ENCODE measurements around the gene KCNB1. TPM values are rescaled to one million over a fixed set of nuclear protein-coding genes. Genes with fewer than 3 reads are reported as not detected.

KCNB1 gene
- total RNA-seq, 1 donor from 2014 or later, result 4.9 TPM

DNA sequence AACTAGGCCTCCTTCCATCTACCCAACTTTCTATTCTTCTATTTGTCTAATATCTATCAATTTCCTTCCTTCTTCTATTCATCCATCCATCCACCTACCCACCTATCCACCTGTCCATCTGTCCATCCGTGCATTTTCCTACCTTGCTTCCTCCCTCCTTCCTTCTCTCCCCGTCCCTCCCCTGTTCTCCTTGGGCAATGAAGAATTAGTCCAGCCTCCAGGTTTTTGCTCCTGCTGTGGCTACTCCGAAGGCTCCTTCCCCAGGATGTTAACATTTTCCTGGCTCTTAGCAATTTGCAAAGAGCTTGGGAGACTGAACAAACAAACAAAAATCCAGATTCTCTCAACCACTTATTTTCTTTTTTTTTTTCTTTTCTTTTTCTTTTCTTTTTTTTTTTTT lies 81.6 kb downstream of the KCNB1 start:
- intact Hi-C loops (cut with DNase I), result no loop called here
- no peak for DNase-seq (ENCODE audit: low spot score)
- ATAC-seq, result peak; percentile 80

DNA sequence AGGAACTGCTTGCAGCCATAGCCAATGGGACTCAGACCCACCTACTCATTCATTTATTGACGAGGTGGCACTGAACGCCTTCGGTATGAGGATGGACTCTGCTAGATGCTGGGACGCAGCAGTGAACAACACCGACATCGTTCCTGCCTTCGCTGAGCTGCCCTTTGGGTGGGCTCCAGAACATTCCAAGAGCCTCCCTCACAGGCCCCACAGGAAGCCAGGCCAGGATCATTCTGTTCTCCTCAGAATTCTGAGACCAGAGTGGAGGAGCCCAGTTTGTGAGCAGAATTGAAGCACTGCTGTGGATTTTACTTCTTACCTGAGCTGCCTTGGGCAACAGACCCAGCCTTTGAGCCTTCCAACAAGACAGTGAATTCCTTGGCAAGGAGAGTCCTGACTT lies 82.1 kb downstream of the KCNB1 start:
- ATAC-seq, result peak; percentile 85
- DNase-seq (ENCODE audit: low spot score), result no peak
- intact Hi-C loops (cut with DNase I), result no loop called here

DNA sequence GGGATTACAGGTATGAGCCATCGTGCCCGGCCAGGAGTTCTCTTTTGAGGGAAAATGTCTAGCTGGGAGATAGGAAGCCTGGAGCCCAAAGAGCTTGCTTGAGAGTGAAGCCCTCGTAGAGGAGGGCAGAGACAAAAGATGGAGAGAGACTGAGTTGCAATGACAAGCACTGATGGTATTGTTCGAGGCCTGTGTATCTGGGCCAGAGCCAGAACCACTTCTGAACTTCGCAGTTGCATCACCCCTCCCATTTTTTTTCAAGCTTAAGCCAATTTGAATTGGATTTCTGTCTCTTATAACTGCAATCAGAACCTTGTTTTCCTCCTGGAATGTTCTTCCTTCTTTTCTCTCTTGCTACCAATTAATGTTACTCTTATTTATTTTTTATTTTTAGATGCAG lies 83.1 kb downstream of the KCNB1 start:
- DNase-seq (ENCODE audit: low spot score) (no peak), ATAC-seq (peak; percentile 51)
- intact Hi-C loops (cut with DNase I), result no loop called here

DNA sequence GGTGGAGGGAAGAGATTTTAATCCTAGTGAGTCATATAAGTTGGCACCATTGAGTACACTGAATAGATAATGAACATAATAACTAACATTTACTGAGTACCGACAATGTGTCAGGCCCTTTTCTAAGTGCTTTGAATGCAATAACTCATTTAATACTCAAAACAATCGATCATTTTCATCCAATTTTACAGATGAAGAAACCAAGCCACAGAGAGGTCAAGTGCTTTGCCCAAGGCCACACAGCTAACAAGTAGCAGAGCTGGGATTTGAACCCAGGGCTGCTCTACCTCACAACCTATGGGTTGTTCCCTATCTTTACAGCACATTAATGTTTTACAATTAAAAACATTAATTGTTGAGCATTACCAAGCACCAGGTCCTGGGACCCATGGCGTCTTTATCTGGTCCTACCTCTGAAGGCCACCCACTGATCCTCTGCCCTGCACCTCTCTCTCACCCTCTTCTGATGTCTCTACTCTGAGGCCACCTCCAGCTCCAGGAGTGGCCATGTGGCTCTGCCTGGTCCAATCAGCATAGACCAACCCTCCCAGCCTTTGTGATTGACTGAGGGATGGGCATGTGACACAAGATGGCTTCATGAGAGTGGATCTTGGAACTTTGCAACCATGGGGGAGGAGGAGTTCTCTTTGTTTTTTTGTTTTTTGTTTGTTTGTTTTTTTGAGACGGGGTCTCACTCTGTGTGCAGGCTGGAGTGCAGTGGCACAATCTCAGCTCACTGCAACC lies 83.9 kb downstream of the KCNB1 start:
- no peak for DNase-seq (ENCODE audit: low spot score)
- intact Hi-C loops (cut with DNase I), result no loop called here
- no peak for ATAC-seq

DNA sequence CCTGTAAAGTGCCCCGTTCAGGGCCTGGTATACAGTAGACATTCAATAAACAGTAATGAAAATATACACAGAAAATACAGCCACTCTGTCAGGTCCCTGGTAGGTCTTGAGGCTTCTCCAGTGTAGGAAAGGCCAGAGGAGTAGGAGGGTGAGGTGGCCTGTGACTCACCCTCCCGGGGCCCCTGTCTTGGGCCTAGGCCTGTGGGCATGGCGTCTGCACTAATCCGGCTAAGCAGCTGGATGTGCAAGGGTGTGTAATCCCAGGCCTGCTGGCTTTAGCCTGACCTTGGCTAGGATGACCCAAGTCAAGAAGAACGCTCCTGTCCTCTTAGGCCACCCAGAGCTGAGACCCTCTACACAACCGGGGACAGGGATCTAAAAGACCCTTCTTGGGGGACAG lies 84.9 kb downstream of the KCNB1 start:
- intact Hi-C loops (cut with DNase I), result no loop called here
- DNase-seq (ENCODE audit: low spot score), result no peak

DNA sequence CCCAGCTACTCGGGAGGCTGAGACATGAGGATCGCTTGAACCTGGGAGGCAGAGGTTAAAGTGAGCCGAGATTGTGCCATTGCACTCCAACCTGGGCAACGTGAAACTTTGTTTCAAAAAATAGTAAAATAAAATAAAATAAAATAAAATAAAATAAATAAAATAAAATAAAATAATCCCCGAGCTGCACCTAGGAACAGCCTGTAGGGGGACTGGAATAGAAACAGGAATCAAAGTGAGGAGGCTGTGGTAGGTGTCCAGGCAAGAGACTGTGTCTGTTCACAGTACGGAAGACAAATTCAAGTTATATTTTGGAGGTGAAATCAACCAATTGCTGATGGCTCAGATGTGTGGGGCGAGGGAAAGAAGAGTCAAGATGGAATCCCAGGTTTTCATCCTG lies 86.2 kb downstream of the KCNB1 start:
- DNase-seq (ENCODE audit: low spot score) (no peak), ATAC-seq (no peak)
- intact Hi-C loops (cut with DNase I), result no loop called here

More for the DNA sequence above, 84.9 kb downstream of the KCNB1 start:
- no peak for ATAC-seq

DNA sequence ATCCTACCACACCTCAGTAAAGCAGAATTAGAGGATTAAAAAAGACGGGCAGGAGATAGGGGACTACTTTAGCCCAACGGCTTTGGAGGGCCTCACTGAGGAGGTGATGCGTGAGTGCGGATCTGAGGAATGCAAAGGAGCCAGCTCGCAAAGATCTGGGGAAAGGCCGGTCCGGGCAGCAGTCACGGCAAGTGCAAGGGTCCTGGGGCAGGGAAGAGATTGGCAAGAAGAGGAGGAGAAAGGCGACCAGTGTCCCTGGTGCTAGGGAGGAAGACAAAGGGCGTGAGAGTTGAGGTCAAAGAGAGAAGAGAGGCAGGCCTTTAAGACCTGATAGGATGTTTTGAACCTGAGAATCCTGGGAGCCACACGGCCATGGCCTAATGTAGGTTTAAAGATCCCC lies 86.8 kb downstream of the KCNB1 start:
- intact Hi-C loops (cut with DNase I), result no loop called here

DNA sequence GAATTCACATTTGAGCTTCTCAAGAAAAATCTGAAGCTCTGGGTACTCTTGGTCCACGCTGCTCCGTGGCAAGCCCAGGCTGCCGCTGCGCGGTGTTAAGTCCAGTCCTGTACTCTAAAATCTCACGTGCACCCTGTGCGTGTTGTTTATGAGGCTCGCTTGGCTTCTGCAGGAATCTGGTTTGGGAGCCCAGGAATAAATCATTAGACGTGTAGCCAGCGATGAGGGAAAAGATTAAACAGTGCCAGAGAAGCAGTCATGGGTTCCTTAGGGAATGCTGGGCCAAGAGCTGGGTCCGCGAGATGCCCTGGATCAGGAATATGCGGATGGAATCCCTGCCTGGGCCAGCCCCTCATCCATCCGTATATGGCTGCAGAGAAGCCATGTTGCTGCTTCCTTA lies 87.3 kb downstream of the KCNB1 start:
- ATAC-seq (peak; percentile 84), DNase-seq (ENCODE audit: low spot score) (peak; percentile 67)
- intact Hi-C loops (cut with DNase I), result no loop called here

More for the DNA sequence above, 86.8 kb downstream of the KCNB1 start:
- DNase-seq (ENCODE audit: low spot score), result no peak
- no peak for ATAC-seq

DNA sequence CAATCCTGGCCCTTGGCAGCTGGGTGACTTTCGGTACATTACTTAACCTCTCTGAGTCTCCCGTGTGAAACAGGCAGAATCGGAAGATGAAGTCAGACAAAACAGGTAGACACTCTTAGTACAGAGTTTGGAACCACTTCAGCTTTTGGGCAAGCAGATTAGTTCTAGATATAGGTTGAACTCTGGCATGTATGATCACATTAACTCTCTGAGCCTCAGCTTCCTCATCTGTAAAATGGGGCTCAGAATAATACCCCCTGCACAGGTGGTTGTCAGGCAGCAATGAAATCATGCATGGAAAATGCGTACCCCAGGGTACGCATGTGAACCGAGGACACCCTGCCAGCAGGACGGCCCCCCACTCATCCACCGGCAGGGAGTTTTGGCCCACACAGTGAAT lies 87.7 kb downstream of the KCNB1 start:
- intact Hi-C loops (cut with DNase I), result no loop called here
- ATAC-seq, result no peak
- DNase-seq (ENCODE audit: low spot score), result no peak

DNA sequence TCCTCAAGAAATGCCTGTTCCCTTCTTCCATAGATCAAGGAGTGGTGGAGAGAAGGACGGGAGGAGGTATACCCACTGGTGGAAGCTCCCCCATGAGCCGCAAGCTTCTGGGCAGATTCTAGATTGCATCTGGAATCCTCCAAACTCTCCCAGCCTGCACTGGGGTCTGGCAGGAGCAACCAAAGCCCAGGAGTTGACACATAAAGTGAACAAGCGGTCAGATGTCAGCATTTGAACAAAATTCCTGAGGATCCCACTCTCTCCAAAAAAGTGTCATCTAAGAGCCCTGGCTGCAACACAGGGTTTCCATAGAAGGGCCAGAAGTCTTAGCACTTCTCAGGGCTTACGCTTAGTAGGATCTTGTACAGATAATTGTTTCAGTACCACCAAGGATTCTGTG lies 88.2 kb downstream of the KCNB1 start:
- intact Hi-C loops (cut with DNase I), result no loop called here
- DNase-seq (ENCODE audit: low spot score) (no peak), ATAC-seq (peak; percentile 65)

DNA sequence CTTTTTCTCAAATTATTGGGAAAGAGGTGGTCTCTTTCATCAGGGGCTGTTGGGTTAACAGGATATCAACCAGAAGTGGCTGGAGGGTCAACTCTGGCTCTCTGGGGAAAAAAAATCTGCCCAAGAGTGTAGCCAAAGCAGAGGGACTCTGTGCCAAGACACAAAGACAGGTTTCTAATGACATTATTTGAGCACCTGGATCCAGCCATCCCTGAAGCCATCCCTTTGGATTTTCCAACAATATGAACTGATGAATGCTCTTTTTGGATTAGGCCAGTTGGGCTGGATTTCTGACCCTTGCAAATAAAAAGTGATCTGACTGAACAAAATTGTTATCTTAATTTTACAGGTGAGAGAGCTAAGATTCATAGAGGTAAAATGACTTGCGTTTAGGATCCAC lies 88.7 kb downstream of the KCNB1 start:
- ATAC-seq, result no peak
- no peak for DNase-seq (ENCODE audit: low spot score)
- intact Hi-C loops (cut with DNase I), result no loop called here

DNA sequence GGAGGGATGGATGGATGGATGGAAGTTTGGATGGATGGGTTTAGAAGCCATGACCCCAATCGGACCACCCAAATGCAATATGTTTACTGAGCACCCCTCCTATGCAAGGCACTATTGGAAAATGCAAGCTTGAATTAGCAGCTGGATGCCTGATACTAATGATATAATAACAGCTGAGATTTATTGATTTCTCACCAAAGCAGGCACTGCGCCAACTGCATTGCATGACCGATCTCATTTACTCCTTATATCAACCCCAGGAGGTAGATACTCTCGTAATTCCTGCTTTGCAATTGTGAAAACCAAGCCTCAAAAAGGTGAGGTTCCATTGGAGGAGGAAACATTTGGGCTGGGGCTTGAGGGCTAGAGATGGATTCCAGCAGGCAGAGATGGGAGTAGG lies 89.7 kb downstream of the KCNB1 start:
- intact Hi-C loops (cut with DNase I), result no loop called here
- no peak for ATAC-seq
- DNase-seq (ENCODE audit: low spot score), result no peak

DNA sequence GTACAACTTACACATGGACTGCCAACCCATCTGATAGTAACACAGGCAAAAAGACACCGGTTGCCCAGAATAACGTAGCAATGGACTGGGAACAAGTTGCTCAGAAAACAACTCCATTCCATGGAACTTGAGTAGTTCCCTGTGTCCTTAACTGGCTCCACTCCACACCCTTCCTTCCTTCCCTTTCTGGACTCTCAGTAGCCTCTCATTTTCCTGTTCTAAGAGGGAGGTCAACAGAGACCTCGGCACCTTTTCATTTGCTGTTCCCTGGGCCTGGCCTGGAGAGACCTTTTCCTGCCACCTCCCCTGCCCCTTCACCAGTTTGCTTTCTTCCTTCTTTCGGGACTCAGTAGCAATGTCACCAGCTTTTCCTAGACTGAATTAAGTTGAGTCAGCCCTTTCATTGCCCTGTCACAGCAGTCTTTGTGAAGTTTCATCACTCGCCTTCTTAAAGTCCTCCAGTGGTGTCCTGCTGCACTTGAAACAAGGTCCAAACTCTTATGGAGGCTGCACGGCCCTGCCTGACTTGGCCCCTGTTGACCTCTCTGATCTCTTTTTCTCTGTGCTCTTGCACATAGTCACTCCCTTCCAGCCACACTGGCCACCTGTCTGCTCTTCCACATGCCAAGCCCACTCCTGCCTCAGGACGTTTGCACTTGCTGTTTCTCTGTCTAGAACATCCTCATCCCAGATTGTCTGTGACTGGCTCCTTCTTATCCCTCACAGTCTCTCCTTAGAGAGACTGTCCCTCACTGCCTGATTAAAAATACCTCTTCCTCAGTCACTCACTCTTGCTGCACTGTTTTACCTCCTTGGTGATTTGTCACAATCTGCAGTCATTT lies 90.8 kb downstream of the KCNB1 start:
- ATAC-seq, result no peak
- intact Hi-C loops (cut with DNase I), result no loop called here
- DNase-seq (ENCODE audit: low spot score), result no peak

DNA sequence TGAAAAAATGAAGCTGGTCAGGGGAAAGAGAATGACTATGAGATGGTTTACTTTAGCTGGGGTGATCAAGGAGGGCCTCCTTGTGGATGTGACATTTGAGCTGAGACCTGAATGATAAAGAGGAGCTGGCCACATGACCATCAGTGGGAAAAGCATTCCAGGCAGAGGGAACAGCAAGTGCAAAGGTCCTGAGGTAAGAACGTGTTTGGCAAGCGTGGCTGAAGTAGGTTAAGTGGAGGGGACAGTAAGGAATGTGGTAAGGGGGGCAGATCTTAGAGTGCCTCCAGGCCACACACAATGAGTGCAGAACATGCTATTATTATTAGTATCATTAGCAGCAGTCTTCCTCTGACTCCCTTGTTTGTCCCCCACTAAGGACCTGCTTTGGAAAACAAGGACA lies 92.6 kb downstream of the KCNB1 start:
- intact Hi-C loops (cut with DNase I), result no loop called here
- DNase-seq (ENCODE audit: low spot score) (no peak), ATAC-seq (no peak)

DNA sequence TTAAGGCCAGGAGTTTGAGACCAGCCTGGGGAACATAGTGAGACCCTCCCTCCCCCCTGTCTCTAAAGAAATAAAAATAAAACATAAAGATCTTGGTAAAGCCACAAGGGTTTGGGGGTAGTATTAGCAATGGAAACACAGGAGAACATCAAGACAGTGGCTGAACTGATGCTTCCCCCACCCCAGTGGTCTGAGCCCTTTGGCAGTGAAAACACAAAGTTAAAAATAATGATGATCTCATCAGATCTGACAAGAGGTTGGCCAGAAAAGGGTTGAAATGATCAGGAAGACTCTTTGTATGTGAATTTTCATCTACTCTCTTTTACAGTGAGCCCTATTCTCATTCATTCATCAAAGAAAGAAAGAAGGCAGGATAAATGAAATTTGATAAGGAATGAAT lies 93.7 kb downstream of the KCNB1 start:
- DNase-seq (ENCODE audit: low spot score) (no peak), ATAC-seq (no peak)
- intact Hi-C loops (cut with DNase I), result no loop called here

DNA sequence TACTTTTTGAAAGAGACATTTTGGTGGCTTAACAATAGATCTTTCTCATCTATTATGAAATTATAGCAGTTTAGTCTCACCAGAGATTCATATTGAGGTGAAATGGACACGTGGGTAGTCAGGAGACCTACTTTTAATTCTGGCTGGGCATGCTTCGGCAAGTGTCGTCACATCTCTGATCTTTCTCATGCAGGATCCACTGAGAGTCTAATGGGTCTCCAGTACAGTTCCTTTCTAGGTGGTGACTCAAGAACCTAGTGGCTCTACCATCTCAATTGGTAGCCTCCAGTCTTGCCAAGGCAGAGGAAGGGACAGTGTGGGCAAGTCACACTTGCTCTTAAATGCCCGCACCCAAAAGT lies 94.9 kb downstream of the KCNB1 start:
- DNase-seq (ENCODE audit: low spot score) (no peak), ATAC-seq (no peak)
- intact Hi-C loops (cut with DNase I), result no loop called here

DNA sequence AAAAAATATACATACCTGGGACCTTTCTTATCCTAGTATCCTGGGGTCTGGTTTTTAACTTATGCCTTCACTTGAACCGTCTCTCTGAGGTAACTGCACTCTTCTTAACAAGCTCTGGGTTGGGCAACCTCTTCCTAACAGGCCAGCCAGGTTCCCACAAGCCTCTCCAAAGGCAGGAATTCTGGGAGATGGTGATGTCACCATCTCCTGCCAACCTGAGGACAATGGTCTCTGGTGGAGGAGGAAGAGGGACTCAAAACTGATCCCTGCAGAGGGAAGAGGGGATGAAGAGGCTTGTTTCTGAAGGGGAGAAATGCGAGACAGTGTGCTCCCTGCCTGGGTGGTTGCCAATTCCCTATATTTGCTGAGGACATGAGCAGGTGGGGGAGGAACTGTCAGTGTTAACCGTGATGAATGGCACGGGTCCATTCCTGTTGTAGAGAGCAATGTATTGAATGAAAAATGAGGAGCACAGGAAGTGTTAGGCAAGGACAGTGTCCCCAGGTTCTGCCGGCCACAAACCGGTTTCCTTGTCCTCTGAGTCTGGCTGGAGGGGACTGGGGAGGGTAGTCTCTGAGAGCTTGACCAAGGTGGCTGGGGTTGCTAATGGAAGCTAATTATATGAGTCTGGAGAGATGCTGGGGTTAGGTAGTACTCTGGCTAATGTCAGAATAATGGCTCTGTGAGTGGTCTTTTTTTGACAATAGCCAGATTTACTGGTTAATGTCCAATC lies 95.5 kb downstream of the KCNB1 start:
- DNase-seq (ENCODE audit: low spot score), result no peak
- intact Hi-C loops (cut with DNase I), result no loop called here
- ATAC-seq, result no peak

DNA sequence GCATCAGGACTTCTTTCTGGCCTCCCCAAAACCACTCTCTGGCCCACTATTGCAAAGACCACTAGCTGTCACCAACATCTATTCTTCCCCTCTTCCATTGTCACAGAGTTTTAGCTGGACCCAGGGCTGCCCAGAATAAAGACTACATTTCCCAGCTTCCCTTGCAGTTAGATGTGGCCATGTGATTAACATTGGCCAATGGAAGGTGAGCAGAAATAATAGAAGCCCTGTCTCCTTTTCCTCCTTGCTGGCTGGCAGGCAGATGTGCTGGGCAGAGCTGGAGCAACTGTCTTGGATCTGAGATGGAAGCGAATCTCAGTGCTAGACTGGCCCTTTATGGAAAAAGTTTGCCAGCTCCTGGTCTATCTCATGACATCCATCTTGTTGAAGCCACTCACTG lies 97.0 kb downstream of the KCNB1 start:
- peak; percentile 63 for ATAC-seq
- DNase-seq (ENCODE audit: low spot score), result no peak
- intact Hi-C loops (cut with DNase I), result no loop called here

DNA sequence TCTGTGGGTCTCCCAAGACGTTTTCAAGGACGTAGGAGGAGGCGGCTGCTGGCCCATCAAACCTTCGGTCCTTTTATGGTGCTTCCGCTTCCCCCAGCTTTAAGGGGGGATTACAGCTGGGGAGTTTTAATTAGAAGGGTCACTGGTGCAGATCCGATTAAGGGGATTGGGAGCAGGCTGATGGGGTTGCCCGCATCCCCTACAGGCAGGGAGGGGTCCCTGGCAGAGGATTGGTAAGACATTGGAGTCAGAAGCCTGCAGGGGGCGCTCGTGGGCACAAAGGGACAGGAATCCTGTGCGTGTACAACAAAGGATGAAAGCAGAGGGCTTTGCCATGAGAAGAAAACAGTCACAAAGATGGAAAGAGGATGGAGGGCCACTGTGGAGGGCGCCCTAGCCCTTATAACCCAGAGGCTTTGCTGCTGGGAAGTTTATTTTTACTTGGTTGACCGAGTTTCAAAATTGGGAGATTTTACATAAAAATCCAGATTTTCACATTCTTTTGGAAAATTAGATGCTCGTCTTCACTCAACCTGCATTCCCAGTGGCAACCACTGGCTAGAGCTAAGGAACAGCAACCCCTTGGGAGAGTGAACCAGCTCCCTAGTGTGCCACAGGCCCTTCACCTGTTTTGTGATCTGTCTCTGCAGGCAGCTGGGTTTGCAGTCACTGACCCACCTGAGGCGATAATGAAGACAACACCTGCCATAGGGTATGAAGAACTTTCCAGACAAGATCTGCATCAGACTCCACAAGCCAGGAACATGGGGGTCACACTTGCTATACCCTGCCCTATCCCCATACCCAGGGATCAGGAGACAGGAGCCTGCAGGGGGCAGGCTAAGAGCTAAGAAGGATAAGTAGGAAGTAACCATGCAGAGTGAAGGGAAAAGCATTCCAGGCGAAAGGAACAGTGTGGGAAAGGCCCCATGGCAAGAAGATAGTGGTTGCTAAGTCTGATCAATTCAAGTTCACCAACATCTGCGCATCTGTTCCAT lies 97.7 kb downstream of the KCNB1 start:
- intact Hi-C loops (cut with DNase I), result no loop called here
- peak; percentile 54 for ATAC-seq
- DNase-seq (ENCODE audit: low spot score), result peak; percentile 84

Measured in sciatic nerve (tissue), 2 donors.